ENCODE measurements around the gene MBNL1.

The MBNL1 gene

GRCh38 chr3:152497890-152498289, 229.2 kb downstream of the MBNL1 start:
- no peak for DNase-seq

GRCh38 chr3:152499791-152500385, 231.2 kb downstream of the MBNL1 start:
- no peak for DNase-seq

GRCh38 chr3:152505926-152506325, 237.2 kb downstream of the MBNL1 start:
- DNase-seq: no peak

GRCh38 chr3:152508705-152509104, 240.0 kb downstream of the MBNL1 start:
- no peak for DNase-seq

GRCh38 chr3:152511904-152512303, 243.2 kb downstream of the MBNL1 start:
- DNase-seq: no peak

GRCh38 chr3:152513301-152513960, 244.7 kb downstream of the MBNL1 start:
- no peak for DNase-seq
